Tibial nerve (tissue), 4 donors: Measurements from ENCODE around the gene RHEB.

Source experiments
- EP300 ChIP-seq, 2 donors: sonication (generic); formaldehyde crosslinking; IDR thresholded peaks; one replicate each; pipeline ENCODE4 v1.6.1; 2017; ENCODE audit warnings: antibody characterized with exemption in 2 of 2, mild to moderate bottlenecking in 1 of 2
- POLR2A ChIP-seq, 2 donors: fragments of 450-650 bp; IDR thresholded peaks; one replicate each; pipeline ENCODE4 v1.6.1; 2017; ENCODE audit warnings: antibody characterized with exemption in 2 of 2, mild to moderate bottlenecking in 2 of 2, moderate library complexity in 2 of 2
- TF ChIP-seq, protein P1 (sequence below), 5 experiments: fragments of 200-600 bp in 3 of 5; fragments of 450-650 bp in 2 of 5; sonication (generic) in 3 of 5; IDR thresholded peaks; one replicate each; pipeline ENCODE4 v1.5.1; 2016 to 2019; ENCODE audit warnings: antibody characterized with exemption in 5 of 5, mild to moderate bottlenecking in 3 of 5, moderate library complexity in 2 of 5

DNA sequence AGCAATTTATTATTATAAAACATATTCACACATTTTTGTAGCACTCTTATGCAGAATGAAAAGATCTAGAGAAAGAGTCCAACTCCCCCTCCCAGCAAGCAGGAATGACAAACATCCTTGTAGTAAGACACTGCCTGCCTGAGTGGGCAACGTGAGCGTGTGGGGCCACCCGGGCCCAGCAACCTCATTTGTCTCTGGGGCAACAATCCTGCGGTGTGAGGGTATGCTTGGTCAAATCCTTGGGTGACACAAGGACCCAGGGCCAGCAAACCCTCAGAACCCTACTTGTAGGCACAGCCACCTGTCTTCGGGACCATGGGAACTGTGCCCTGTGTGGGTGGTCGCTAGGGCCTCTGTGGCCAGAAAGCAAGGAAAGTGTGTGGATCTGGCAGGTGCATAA lies 10.7 kb downstream of the RHEB start:
- TF ChIP-seq, protein P1, sequence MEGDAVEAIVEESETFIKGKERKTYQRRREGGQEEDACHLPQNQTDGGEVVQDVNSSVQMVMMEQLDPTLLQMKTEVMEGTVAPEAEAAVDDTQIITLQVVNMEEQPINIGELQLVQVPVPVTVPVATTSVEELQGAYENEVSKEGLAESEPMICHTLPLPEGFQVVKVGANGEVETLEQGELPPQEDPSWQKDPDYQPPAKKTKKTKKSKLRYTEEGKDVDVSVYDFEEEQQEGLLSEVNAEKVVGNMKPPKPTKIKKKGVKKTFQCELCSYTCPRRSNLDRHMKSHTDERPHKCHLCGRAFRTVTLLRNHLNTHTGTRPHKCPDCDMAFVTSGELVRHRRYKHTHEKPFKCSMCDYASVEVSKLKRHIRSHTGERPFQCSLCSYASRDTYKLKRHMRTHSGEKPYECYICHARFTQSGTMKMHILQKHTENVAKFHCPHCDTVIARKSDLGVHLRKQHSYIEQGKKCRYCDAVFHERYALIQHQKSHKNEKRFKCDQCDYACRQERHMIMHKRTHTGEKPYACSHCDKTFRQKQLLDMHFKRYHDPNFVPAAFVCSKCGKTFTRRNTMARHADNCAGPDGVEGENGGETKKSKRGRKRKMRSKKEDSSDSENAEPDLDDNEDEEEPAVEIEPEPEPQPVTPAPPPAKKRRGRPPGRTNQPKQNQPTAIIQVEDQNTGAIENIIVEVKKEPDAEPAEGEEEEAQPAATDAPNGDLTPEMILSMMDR (IDR thresholded peaks at IDR 0.05) = no peak
- TF ChIP-seq POLR2A (IDR thresholded peaks at IDR 0.05) (no peak), EP300 (IDR thresholded peaks at IDR 0.05) (no peak)
